ENCODE measurements around the gene ZFAND3. TPM values are rescaled to one million over a fixed set of nuclear protein-coding genes. Genes with fewer than 3 reads are reported as not detected.

The ZFAND3 gene
- total and polyA plus RNA-seq, 2 donors (not counting 1 experiment from before 2014, with no cell fraction given), result 21.5 to 40.8 TPM

- Histone ChIP-seq H3K27me3 (ENCODE audit: control insufficient read depth, insufficient read depth, low read length) (no peaks in the 10 kb centered on the region), H3K4me3 (replicated peaks in 1 of 4; ENCODE audit: control extremely low read depth in 1 of 4, insufficient read depth in 1 of 4, low read depth in 3 of 4, low read length in 4 of 4) (no peak overlapping the region), H3K36me3 (ENCODE audit: control insufficient read depth, insufficient read depth, low read length) (no peaks in the 10 kb centered on the region), H4K20me1 (ENCODE audit: control insufficient read depth, extremely low read depth, insufficient read depth, low read length) (no peaks in the 10 kb centered on the region), H2AFZ (ENCODE audit: low read length) (no peak overlapping the region), H3K4me1 (ENCODE audit: control insufficient read depth, extremely low read depth, insufficient read depth, low read length) (no peaks in the 10 kb centered on the region), H3K27ac (ENCODE audit: insufficient read depth, low read length) (no peak overlapping the region), H3K4me2 (ENCODE audit: extremely low read depth, insufficient read depth, low read length) (no peak overlapping the region), H3K9me3 (ENCODE audit: control insufficient read depth, insufficient read depth, low read depth, low read length) (no peaks in the 10 kb centered on the region), H3K9ac (ENCODE audit: insufficient read depth, low read length) (no peak overlapping the region), H3K79me2 (ENCODE audit: control insufficient read depth, insufficient read depth, low read length) (no peaks in the 10 kb centered on the region)
- DNase-seq (ENCODE audit: low read depth in 2 of 2), result no peak
- TF ChIP-seq EZH2 (IDR thresholded peaks at IDR 0.05; ENCODE audit: low read length, missing control alignments), result no peak
- no peak for TF ChIP-seq CTCF (conservative IDR thresholded peaks at IDR 0.05 in 1 of 2, IDR thresholded peaks at IDR 0.05 in 1 of 2; ENCODE audit: low read depth in 1 of 2, low read length in 2 of 2)
Observed at GRCh38 chr6:38161331-38161730, 341.8 kb downstream of the ZFAND3 start.

GRCh38 chr6:38161754-38162492 lies 342.4 kb downstream of the ZFAND3 start:
- Histone ChIP-seq H3K4me2 (ENCODE audit: extremely low read depth, insufficient read depth, low read length) (no peak overlapping the region), H3K79me2 (ENCODE audit: control insufficient read depth, insufficient read depth, low read length) (no peaks in the 10 kb centered on the region), H3K4me3 (replicated peaks in 1 of 4; ENCODE audit: control extremely low read depth in 1 of 4, insufficient read depth in 1 of 4, low read depth in 3 of 4, low read length in 4 of 4) (no peak overlapping the region), H3K36me3 (ENCODE audit: control insufficient read depth, insufficient read depth, low read length) (no peaks in the 10 kb centered on the region), H3K27ac (ENCODE audit: insufficient read depth, low read length) (no peak overlapping the region), H3K4me1 (ENCODE audit: control insufficient read depth, extremely low read depth, insufficient read depth, low read length) (no peaks in the 10 kb centered on the region), H4K20me1 (ENCODE audit: control insufficient read depth, extremely low read depth, insufficient read depth, low read length) (no peaks in the 10 kb centered on the region), H3K9me3 (ENCODE audit: control insufficient read depth, insufficient read depth, low read depth, low read length) (no peaks in the 10 kb centered on the region), H2AFZ (ENCODE audit: low read length) (no peak overlapping the region), H3K27me3 (ENCODE audit: control insufficient read depth, insufficient read depth, low read length) (no peaks in the 10 kb centered on the region), H3K9ac (ENCODE audit: insufficient read depth, low read length) (no peak overlapping the region)
- DNase-seq (ENCODE audit: low read depth in 2 of 2), result no peak
- TF ChIP-seq EZH2 (IDR thresholded peaks at IDR 0.05; ENCODE audit: low read length, missing control alignments), result no peak
- TF ChIP-seq CTCF (conservative IDR thresholded peaks at IDR 0.05 in 1 of 2, IDR thresholded peaks at IDR 0.05 in 1 of 2; ENCODE audit: low read depth in 1 of 2, low read length in 2 of 2), result no peak

- DNase-seq (ENCODE audit: low read depth in 2 of 2), result no peak
- H3K9ac ChIP-seq (ENCODE audit: insufficient read depth, low read length), result no peak overlapping the region
- H3K4me3 ChIP-seq (replicated peaks in 1 of 4; ENCODE audit: control extremely low read depth in 1 of 4, insufficient read depth in 1 of 4, low read depth in 3 of 4, low read length in 4 of 4), result no peak overlapping the region
- H3K9me3 ChIP-seq (ENCODE audit: control insufficient read depth, insufficient read depth, low read depth, low read length), result no peaks in the 10 kb centered on the region
- H3K4me2 ChIP-seq (ENCODE audit: extremely low read depth, insufficient read depth, low read length), result no peak overlapping the region
- H3K27ac ChIP-seq (ENCODE audit: insufficient read depth, low read length), result no peak overlapping the region
- no peaks in the 10 kb centered on the region for H3K4me1 ChIP-seq (ENCODE audit: control insufficient read depth, extremely low read depth, insufficient read depth, low read length)
- no peak overlapping the region for H2AFZ ChIP-seq (ENCODE audit: low read length)
- no peaks in the 10 kb centered on the region for H3K36me3 ChIP-seq (ENCODE audit: control insufficient read depth, insufficient read depth, low read length)
- H3K27me3 ChIP-seq (ENCODE audit: control insufficient read depth, insufficient read depth, low read length), result no peaks in the 10 kb centered on the region
- H4K20me1 ChIP-seq (ENCODE audit: control insufficient read depth, extremely low read depth, insufficient read depth, low read length), result no peaks in the 10 kb centered on the region
- H3K79me2 ChIP-seq (ENCODE audit: control insufficient read depth, insufficient read depth, low read length), result no peaks in the 10 kb centered on the region
- TF ChIP-seq EZH2 (IDR thresholded peaks at IDR 0.05; ENCODE audit: low read length, missing control alignments) (no peak), CTCF (conservative IDR thresholded peaks at IDR 0.05 in 1 of 2, IDR thresholded peaks at IDR 0.05 in 1 of 2; ENCODE audit: low read depth in 1 of 2, low read length in 2 of 2) (no peak)
Observed at GRCh38 chr6:38162493-38163185, 343.1 kb downstream of the ZFAND3 start.

All from fibroblast of lung (primary cell).